NCI-H2196 (cell line): ENCODE results near the gene DNAH17.

Experiments
- DNase-seq: peaks from one replicate; lab custom pipeline; 2025; ENCODE audit not compliant: unreplicated experiment; lab: John Stamatoyannopoulos, UW

Gene DNAH17

GRCh38 chr17:78550464-78550863, 26.7 kb downstream of the DNAH17 start:
- DNase-seq = no peak

- no peak for DNase-seq
Measured at GRCh38 chr17:78548725-78549124, 28.5 kb downstream of the DNAH17 start.

- DNase-seq = no peak
Measured at GRCh38 chr17:78547035-78547434, 30.2 kb downstream of the DNAH17 start.

GRCh38 chr17:78546476-78546875, 30.7 kb downstream of the DNAH17 start:
- DNase-seq = no peak

- no peak for DNase-seq
Measured at GRCh38 chr17:78544881-78545755, 32.1 kb downstream of the DNAH17 start.

GRCh38 chr17:78541488-78542206, 35.5 kb downstream of the DNAH17 start:
- no peak for DNase-seq

GRCh38 chr17:78539781-78540180, 37.4 kb downstream of the DNAH17 start:
- no peak for DNase-seq

GRCh38 chr17:78538033-78538776, 39.0 kb downstream of the DNAH17 start:
- DNase-seq = no peak

GRCh38 chr17:78537217-78537860, 39.9 kb downstream of the DNAH17 start:
- DNase-seq = no peak

- peak; percentile 66 for DNase-seq
Measured at GRCh38 chr17:78535273-78536197, 41.7 kb downstream of the DNAH17 start.

GRCh38 chr17:78534492-78535272, 42.5 kb downstream of the DNAH17 start:
- DNase-seq = no peak

- no peak for DNase-seq
Measured at GRCh38 chr17:78532922-78533640, 44.1 kb downstream of the DNAH17 start.

- DNase-seq = peak; percentile 58
Measured at GRCh38 chr17:78532311-78532710, 44.9 kb downstream of the DNAH17 start.

- no peak for DNase-seq
Measured at GRCh38 chr17:78530675-78531074, 46.5 kb downstream of the DNAH17 start.

GRCh38 chr17:78529871-78530670, 47.1 kb downstream of the DNAH17 start:
- DNase-seq = peak; percentile 99

GRCh38 chr17:78529251-78529650, 47.9 kb downstream of the DNAH17 start:
- DNase-seq = no peak

- peak; percentile 84 for DNase-seq
Measured at GRCh38 chr17:78528541-78528940, 48.7 kb downstream of the DNAH17 start.

- no peak for DNase-seq
Measured at GRCh38 chr17:78527345-78527744, 49.9 kb downstream of the DNAH17 start.
